HepG2 (cell line): ENCODE results near the gene ARL4D. TPM values are rescaled to one million over a fixed set of nuclear protein-coding genes. Genes with fewer than 3 reads are reported as not detected.

ENCODE experiments used
- CSRNP1 ChIP-seq: sonication (generic); formaldehyde crosslinking; IDR thresholded peaks from 2 replicates; pipeline ENCODE4 v1.8.1; 2023; ENCODE audit warnings: mild to moderate bottlenecking, missing genetic modification reagents
- ETS1 ChIP-seq: sonication (generic); formaldehyde crosslinking; IDR thresholded peaks from 2 replicates; pipeline ENCODE4 v1.4.0; 2020; ENCODE audit warnings: missing genetic modification reagents
- RAD51 ChIP-seq: fragments of 450-650 bp; IDR thresholded peaks from 2 replicates; pipeline ENCODE4 v1.6.1; 2016; ENCODE audit warnings: borderline replicate concordance
- REST ChIP-seq, 2 experiments: IDR thresholded peaks; 2 replicates each; pipeline ENCODE4 v1.6.1; 2011 to 2012; ENCODE audit warnings: low read length in 2 of 2, borderline replicate concordance in 1 of 2, low read depth in 1 of 2, mild to moderate bottlenecking in 1 of 2, moderate library complexity in 1 of 2
- ZBTB37 ChIP-seq: sonication (generic); formaldehyde crosslinking; IDR thresholded peaks from 2 replicates; pipeline ENCODE4 v1.4.0; 2020; ENCODE audit warnings: mild to moderate bottlenecking, missing genetic modification reagents
- ZNF318 ChIP-seq: sonication (generic); formaldehyde crosslinking; IDR thresholded peaks from 2 replicates; pipeline ENCODE4 v1.4.0; 2020; ENCODE audit warnings: mild to moderate bottlenecking, missing genetic modification reagents
- ZNF724P ChIP-seq: sonication (generic); formaldehyde crosslinking; IDR thresholded peaks from 2 replicates; pipeline ENCODE4 v1.8.0; 2022; ENCODE audit warnings: missing genetic modification reagents, borderline replicate concordance
- polyA plus RNA-seq, 8 experiments: library from polyadenylated mRNA; depleted of rRNA in 3 of 8; stranded (reverse) in 7 of 8; unstranded in 1 of 8; fragments of >200 nt; fragmentation: Illumina TruSeq in 4 of 8; extraction: Trizol in 4 of 8; gene quantifications; 2 replicates each; pipeline versions ENCODE4 v1.2.1 to v1.2.3, GENCODE V29; 2011 to 2016; ENCODE audit warnings: low read depth in 4 of 8, missing spikeins in 1 of 8, mixed read lengths in 1 of 8; ENCODE audit not compliant: insufficient read depth in 1 of 8
- total RNA-seq, 5 experiments: library from RNA; depleted of rRNA; stranded (reverse); fragments of >200 nt; fragmentation: Illumina TruSeq; extraction: Trizol; gene quantifications; 2 replicates each; pipeline ENCODE4 v1.2.3, GENCODE V29; 2016; ENCODE audit warnings: low read depth in 1 of 5
- TF ChIP-seq, protein P1 (sequence below): sonication (generic); formaldehyde crosslinking; IDR thresholded peaks from 2 replicates; pipeline ENCODE4 v1.5.0; 2020; ENCODE audit warnings: missing genetic modification reagents, mild to moderate bottlenecking, borderline replicate concordance

Gene ARL4D
- total and polyA plus RNA-seq, 2 of the 13 experiments (the other 11 are each of a cell fraction or from before 2014, with no cell fraction given), result 9.0 to 25.9 TPM

- TF ChIP-seq ZNF318, result no peak
- TF ChIP-seq CSRNP1, result peak; percentile 83; the same call in 1 of the 2 replicates
- no peak for TF ChIP-seq ZBTB37 (CRISPR knock-in tag)
- no peak for TF ChIP-seq RAD51
- TF ChIP-seq ZNF724P, result peak; percentile 71; the same call in 1 of the 2 replicates
- peak in 1 of 2 experiments; percentile 75; a peak in 1 of 4 replicates for TF ChIP-seq REST (IDR thresholded peaks at IDR 0.05; ENCODE audit: borderline replicate concordance in 1 of 2, low read depth in 1 of 2, low read length in 2 of 2)
- TF ChIP-seq, protein P1, sequence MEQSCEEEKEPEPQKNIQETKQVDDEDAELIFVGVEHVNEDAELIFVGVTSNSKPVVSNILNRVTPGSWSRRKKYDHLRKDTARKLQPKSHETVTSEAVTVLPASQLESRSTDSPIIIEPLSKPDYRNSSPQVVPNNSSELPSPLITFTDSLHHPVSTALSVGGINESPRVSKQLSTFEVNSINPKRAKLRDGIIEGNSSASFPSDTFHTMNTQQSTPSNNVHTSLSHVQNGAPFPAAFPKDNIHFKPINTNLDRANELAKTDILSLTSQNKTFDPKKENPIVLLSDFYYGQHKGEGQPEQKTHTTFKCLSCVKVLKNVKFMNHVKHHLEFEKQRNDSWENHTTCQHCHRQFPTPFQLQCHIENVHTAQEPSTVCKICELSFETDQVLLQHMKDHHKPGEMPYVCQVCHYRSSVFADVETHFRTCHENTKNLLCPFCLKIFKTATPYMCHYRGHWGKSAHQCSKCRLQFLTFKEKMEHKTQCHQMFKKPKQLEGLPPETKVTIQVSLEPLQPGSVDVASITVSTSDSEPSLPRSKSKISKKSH (CRISPR knock-in tag), result peak; percentile 72
- TF ChIP-seq ETS1 (CRISPR knock-in tag), result no peak; the same call in 1 of the 2 replicates
Observed at GRCh38 chr17:43388359-43389045, 10.3 kb upstream of the ARL4D start (continued).
